HepG2 (cell line): Measurements from ENCODE around the gene RASL10A. TPM values are rescaled to one million over a fixed set of nuclear protein-coding genes. Genes with fewer than 3 reads are reported as not detected.

Source experiments
- AHDC1 ChIP-seq: sonication (generic); formaldehyde crosslinking; IDR thresholded peaks from 2 replicates; pipeline ENCODE4 v1.5.1; 2020; ENCODE audit warnings: mild to moderate bottlenecking, missing genetic modification reagents, borderline replicate concordance
- ARID2 ChIP-seq: sonication (generic); formaldehyde crosslinking; IDR thresholded peaks from 2 replicates; pipeline ENCODE4 v1.8.1; 2022; ENCODE audit warnings: mild to moderate bottlenecking, missing genetic modification reagents, borderline replicate concordance
- KLF13 ChIP-seq: sonication (generic); formaldehyde crosslinking; IDR thresholded peaks from 2 replicates; pipeline ENCODE4 v1.4.0; 2020; ENCODE audit warnings: mild to moderate bottlenecking, missing genetic modification reagents
- NFIC ChIP-seq: IDR thresholded peaks from 2 replicates; pipeline ENCODE4 v1.6.1; 2012; ENCODE audit warnings: mild to moderate bottlenecking, low read length, inconsistent platforms
- NFRKB ChIP-seq: fragments of 450-650 bp; IDR thresholded peaks from 2 replicates; pipeline ENCODE4 v1.6.1; 2017
- PHF8 ChIP-seq: sonication (generic); formaldehyde crosslinking; IDR thresholded peaks from 2 replicates; pipeline ENCODE4 v1.5.0; 2020; ENCODE audit warnings: missing genetic modification reagents
- TEAD3 ChIP-seq: optimal IDR thresholded peaks from 2 replicates; pipeline ENCODE3; 2016; ENCODE audit warnings: borderline replicate concordance
- ZBTB49 ChIP-seq: sonication (generic); formaldehyde crosslinking; IDR thresholded peaks from 2 replicates; pipeline ENCODE4 v1.4.0; 2020; ENCODE audit warnings: missing genetic modification reagents, borderline replicate concordance
- ZMAT3 ChIP-seq: sonication (generic); formaldehyde crosslinking; conservative IDR thresholded peaks from 2 replicates; pipeline ENCODE4 v1.7.0; 2021; ENCODE audit warnings: missing genetic modification reagents
- ZNF180 ChIP-seq: sonication (generic); formaldehyde crosslinking; IDR thresholded peaks from 2 replicates; pipeline ENCODE4 v1.4.0; 2020; ENCODE audit warnings: low read depth, missing genetic modification reagents, borderline replicate concordance
- ZNF354B ChIP-seq: sonication (generic); formaldehyde crosslinking; IDR thresholded peaks from 2 replicates; pipeline ENCODE4 v1.8.0; 2022; ENCODE audit warnings: mild to moderate bottlenecking, missing genetic modification reagents
- ZNF546 ChIP-seq: sonication (generic); formaldehyde crosslinking; conservative IDR thresholded peaks from 2 replicates; pipeline ENCODE4 v1.8.1; 2023; ENCODE audit warnings: mild to moderate bottlenecking, missing genetic modification reagents
- polyA plus RNA-seq, 8 experiments: library from polyadenylated mRNA; depleted of rRNA in 3 of 8; stranded (reverse) in 7 of 8; unstranded in 1 of 8; fragments of >200 nt; fragmentation: Illumina TruSeq in 4 of 8; extraction: Trizol in 4 of 8; gene quantifications; 2 replicates each; pipeline versions ENCODE4 v1.2.1 to v1.2.3, GENCODE V29; 2011 to 2016; ENCODE audit warnings: low read depth in 4 of 8, missing spikeins in 1 of 8, mixed read lengths in 1 of 8; ENCODE audit not compliant: insufficient read depth in 1 of 8
- total RNA-seq, 5 experiments: library from RNA; depleted of rRNA; stranded (reverse); fragments of >200 nt; fragmentation: Illumina TruSeq; extraction: Trizol; gene quantifications; 2 replicates each; pipeline ENCODE4 v1.2.3, GENCODE V29; 2016; ENCODE audit warnings: low read depth in 1 of 5
- TF ChIP-seq, protein P1 (sequence below): IDR thresholded peaks from 2 replicates; pipeline ENCODE4 v1.6.1; 2012; ENCODE audit warnings: low read length, improper control_type of control experiment
- TF ChIP-seq, protein P2 (sequence below): sonication (generic); formaldehyde crosslinking; IDR thresholded peaks from 2 replicates; pipeline ENCODE4 v1.4.0; 2020; ENCODE audit warnings: missing genetic modification reagents
- TF ChIP-seq, protein P3 (sequence below): sonication (generic); formaldehyde crosslinking; IDR thresholded peaks from 2 replicates; pipeline ENCODE4 v1.4.0; 2020; ENCODE audit warnings: mild to moderate bottlenecking, missing genetic modification reagents

The RASL10A gene
- total and polyA plus RNA-seq, 2 of the 13 experiments (the other 11 are each of a cell fraction or from before 2014, with no cell fraction given) = 0.05 to 0.22 TPM

DNA sequence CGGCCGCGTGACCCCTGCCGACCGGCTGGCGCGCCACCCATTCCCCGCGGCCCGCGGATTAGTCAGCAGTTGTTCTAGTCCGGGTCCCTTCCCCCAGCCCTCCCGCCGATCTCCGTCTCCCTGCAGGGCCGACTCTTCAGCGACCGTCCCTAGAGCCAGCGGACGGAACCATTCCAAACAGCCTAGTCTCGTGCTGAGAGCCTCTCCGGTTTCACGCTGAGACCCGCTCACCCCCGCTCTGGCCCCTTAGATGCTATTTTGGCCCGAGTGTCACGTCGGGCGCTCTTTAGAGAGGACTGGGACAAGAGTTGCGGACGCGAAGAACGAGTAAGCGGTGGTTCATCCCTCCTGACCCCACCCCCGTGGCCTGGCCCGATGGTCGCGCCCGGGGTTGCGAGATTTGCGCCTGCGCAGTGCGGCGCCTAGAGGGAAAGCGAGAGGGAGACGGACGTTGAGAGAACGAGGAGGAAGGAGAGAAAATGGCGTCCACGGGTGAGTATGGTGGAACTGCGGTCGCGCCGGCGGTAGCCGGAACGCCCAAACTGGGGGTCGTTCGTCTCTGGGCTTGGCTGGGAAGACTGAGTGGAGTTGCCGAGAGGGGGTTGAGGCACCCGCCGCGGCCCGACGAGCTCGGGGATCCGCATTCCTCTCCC, 47.5 kb downstream of the RASL10A start, which contains the start of the genes EWSR1 and RHBDD3 (continued):
- TF ChIP-seq, protein P1, sequence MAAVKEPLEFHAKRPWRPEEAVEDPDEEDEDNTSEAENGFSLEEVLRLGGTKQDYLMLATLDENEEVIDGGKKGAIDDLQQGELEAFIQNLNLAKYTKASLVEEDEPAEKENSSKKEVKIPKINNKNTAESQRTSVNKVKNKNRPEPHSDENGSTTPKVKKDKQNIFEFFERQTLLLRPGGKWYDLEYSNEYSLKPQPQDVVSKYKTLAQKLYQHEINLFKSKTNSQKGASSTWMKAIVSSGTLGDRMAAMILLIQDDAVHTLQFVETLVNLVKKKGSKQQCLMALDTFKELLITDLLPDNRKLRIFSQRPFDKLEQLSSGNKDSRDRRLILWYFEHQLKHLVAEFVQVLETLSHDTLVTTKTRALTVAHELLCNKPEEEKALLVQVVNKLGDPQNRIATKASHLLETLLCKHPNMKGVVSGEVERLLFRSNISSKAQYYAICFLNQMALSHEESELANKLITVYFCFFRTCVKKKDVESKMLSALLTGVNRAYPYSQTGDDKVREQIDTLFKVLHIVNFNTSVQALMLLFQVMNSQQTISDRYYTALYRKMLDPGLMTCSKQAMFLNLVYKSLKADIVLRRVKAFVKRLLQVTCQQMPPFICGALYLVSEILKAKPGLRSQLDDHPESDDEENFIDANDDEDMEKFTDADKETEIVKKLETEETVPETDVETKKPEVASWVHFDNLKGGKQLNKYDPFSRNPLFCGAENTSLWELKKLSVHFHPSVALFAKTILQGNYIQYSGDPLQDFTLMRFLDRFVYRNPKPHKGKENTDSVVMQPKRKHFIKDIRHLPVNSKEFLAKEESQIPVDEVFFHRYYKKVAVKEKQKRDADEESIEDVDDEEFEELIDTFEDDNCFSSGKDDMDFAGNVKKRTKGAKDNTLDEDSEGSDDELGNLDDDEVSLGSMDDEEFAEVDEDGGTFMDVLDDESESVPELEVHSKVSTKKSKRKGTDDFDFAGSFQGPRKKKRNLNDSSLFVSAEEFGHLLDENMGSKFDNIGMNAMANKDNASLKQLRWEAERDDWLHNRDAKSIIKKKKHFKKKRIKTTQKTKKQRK = no peak
- TF ChIP-seq AHDC1 = peak; percentile 35; the same call in 1 of the 2 replicates
- TF ChIP-seq ZNF180 (CRISPR knock-in tag) = no peak
- TF ChIP-seq KLF13 (CRISPR knock-in tag) = no peak
- TF ChIP-seq ZNF546 (CRISPR knock-in tag) = no peak; the same call in 1 of the 2 replicates
- TF ChIP-seq ZNF354B (CRISPR knock-in tag) = 0 out of 2 replicates have a peak, but pooled peaks have one; percentile 77
- TF ChIP-seq, protein P2, sequence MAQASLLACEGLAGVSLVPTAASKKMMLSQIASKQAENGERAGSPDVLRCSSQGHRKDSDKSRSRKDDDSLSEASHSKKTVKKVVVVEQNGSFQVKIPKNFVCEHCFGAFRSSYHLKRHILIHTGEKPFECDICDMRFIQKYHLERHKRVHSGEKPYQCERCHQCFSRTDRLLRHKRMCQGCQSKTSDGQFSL (CRISPR knock-in tag) = no peak
- peak; percentile 95 for TF ChIP-seq NFRKB
- TF ChIP-seq, protein P3, sequence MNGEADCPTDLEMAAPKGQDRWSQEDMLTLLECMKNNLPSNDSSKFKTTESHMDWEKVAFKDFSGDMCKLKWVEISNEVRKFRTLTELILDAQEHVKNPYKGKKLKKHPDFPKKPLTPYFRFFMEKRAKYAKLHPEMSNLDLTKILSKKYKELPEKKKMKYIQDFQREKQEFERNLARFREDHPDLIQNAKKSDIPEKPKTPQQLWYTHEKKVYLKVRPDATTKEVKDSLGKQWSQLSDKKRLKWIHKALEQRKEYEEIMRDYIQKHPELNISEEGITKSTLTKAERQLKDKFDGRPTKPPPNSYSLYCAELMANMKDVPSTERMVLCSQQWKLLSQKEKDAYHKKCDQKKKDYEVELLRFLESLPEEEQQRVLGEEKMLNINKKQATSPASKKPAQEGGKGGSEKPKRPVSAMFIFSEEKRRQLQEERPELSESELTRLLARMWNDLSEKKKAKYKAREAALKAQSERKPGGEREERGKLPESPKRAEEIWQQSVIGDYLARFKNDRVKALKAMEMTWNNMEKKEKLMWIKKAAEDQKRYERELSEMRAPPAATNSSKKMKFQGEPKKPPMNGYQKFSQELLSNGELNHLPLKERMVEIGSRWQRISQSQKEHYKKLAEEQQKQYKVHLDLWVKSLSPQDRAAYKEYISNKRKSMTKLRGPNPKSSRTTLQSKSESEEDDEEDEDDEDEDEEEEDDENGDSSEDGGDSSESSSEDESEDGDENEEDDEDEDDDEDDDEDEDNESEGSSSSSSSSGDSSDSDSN (CRISPR knock-in tag) = peak; percentile 80
- TF ChIP-seq ZMAT3 = peak; percentile 62; the same call in 1 of the 2 replicates
- peak; percentile 91 for TF ChIP-seq PHF8 (CRISPR knock-in tag)
- peak; percentile 89; the same call in 1 of the 2 replicates for TF ChIP-seq ARID2 (CRISPR knock-in tag)
- peak; percentile 64; the same call in 1 of the 2 replicates for TF ChIP-seq NFIC
- no peak for TF ChIP-seq TEAD3 (CRISPR knock-in tag)
- TF ChIP-seq ZBTB49 (CRISPR knock-in tag) = 0 out of 2 replicates have a peak, but pooled peaks have one; percentile 3
